NCI-H2081 (cell line): ENCODE measurements around the gene PTGDS.

Source experiments
- DNase-seq, 2 experiments: peaks; one replicate each; lab custom pipeline; 2025; lab: John Stamatoyannopoulos, UW

The PTGDS gene

GRCh38 chr9:136958898-136959850 is 18.1 kb upstream of the PTGDS start:
- DNase-seq, result no peak

GRCh38 chr9:136960212-136960937 is 16.9 kb upstream of the PTGDS start:
- DNase-seq, result no peak

GRCh38 chr9:136960938-136961275 is 16.4 kb upstream of the PTGDS start:
- DNase-seq, result no peak

- no peak for DNase-seq
Observed at GRCh38 chr9:136961279-136962065, 15.8 kb upstream of the PTGDS start.

- no peak for DNase-seq
Observed at GRCh38 chr9:136962163-136962562, 15.1 kb upstream of the PTGDS start.

GRCh38 chr9:136962701-136963248 is 14.5 kb upstream of the PTGDS start:
- DNase-seq, result no peak

- DNase-seq, result no peak
Observed at GRCh38 chr9:136963341-136963740, 14.0 kb upstream of the PTGDS start.

GRCh38 chr9:136963751-136964150 is 13.6 kb upstream of the PTGDS start:
- DNase-seq, result no peak

GRCh38 chr9:136964171-136964689 is 13.1 kb upstream of the PTGDS start:
- no peak for DNase-seq

- DNase-seq, result no peak
Observed at GRCh38 chr9:136964833-136965422, 12.4 kb upstream of the PTGDS start.

- no peak for DNase-seq
Observed at GRCh38 chr9:136965771-136966484, 11.4 kb upstream of the PTGDS start.

- no peak for DNase-seq
Observed at GRCh38 chr9:136968333-136969127, 8.8 kb upstream of the PTGDS start.

GRCh38 chr9:136969150-136969549 is 8.2 kb upstream of the PTGDS start:
- no peak for DNase-seq

- no peak for DNase-seq
Observed at GRCh38 chr9:136969774-136970173, 7.5 kb upstream of the PTGDS start.

GRCh38 chr9:136970361-136970760 is 6.9 kb upstream of the PTGDS start:
- DNase-seq, result no peak

- DNase-seq, result no peak
Observed at GRCh38 chr9:136971746-136972145, 5.6 kb upstream of the PTGDS start.

GRCh38 chr9:136972335-136972734 is 5.0 kb upstream of the PTGDS start:
- no peak for DNase-seq

- no peak for DNase-seq
Observed at GRCh38 chr9:136972743-136973142, 4.6 kb upstream of the PTGDS start.

- no peak for DNase-seq
Observed at GRCh38 chr9:136973618-136974617, 3.4 kb upstream of the PTGDS start.
